ENCODE measurements around the gene CGB2. TPM values are rescaled to one million over a fixed set of nuclear protein-coding genes. Genes with fewer than 3 reads are reported as not detected.

Gene CGB2
- total RNA-seq, 4 donors from 2014 or later: not detected

GRCh38 chr19:48994035-48994386, 37.7 kb upstream of the CGB2 start:
- Histone ChIP-seq H3K27ac (peak overlapping the region; percentile 63 to 95 (median 94)), H3K4me3 (peak overlapping the region; percentile 31 to 66), H3K27me3 (no peaks in the 10 kb centered on the region), H3K4me1 (peaks cover 0 to 46% (median 29%) of the 10 kb centered on the region in 3 donors), H3K36me3 (peaks cover 0 to 19% of the 10 kb centered on the region in 2 donors), H3K9me3 (no peaks in the 10 kb centered on the region)
- ATAC-seq: no peak
- WGBS, 2 donors (ENCODE audit: low coverage in 1 of 2): 0% methylated on average over 10 to 11 of the region's 13 CpGs
- TF ChIP-seq POLR2A (IDR thresholded peaks at IDR 0.05) (no peak), POLR2AphosphoS5 (IDR thresholded peaks at IDR 0.05) (no peak), EP300 (IDR thresholded peaks at IDR 0.05) (no peak)
- TF ChIP-seq, protein P1, sequence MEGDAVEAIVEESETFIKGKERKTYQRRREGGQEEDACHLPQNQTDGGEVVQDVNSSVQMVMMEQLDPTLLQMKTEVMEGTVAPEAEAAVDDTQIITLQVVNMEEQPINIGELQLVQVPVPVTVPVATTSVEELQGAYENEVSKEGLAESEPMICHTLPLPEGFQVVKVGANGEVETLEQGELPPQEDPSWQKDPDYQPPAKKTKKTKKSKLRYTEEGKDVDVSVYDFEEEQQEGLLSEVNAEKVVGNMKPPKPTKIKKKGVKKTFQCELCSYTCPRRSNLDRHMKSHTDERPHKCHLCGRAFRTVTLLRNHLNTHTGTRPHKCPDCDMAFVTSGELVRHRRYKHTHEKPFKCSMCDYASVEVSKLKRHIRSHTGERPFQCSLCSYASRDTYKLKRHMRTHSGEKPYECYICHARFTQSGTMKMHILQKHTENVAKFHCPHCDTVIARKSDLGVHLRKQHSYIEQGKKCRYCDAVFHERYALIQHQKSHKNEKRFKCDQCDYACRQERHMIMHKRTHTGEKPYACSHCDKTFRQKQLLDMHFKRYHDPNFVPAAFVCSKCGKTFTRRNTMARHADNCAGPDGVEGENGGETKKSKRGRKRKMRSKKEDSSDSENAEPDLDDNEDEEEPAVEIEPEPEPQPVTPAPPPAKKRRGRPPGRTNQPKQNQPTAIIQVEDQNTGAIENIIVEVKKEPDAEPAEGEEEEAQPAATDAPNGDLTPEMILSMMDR (IDR thresholded peaks at IDR 0.05): no peak

- H3K9me3 ChIP-seq: no peaks in the 10 kb centered on the region
- no peak overlapping the region for H3K27ac ChIP-seq
- TF ChIP-seq EP300 (IDR thresholded peaks at IDR 0.05) (no peak), POLR2AphosphoS5 (IDR thresholded peaks at IDR 0.05) (no peak), POLR2A (IDR thresholded peaks at IDR 0.05) (no peak)
- TF ChIP-seq, protein P1 (IDR thresholded peaks at IDR 0.05): no peak
- no CpG with 5 or more reads among the region's 5 CpGs for WGBS, 2 donors (ENCODE audit: low coverage in 1 of 2)
- H3K36me3 ChIP-seq: peaks cover 0 to 25% of the 10 kb centered on the region in 2 donors
- no peak overlapping the region for H3K4me3 ChIP-seq
- ATAC-seq: no peak
- peaks cover 0 to 19% (median 9%) of the 10 kb centered on the region in 3 donors for H3K4me1 ChIP-seq
- no peaks in the 10 kb centered on the region for H3K27me3 ChIP-seq
These were observed 33.7 kb upstream of the CGB2 start for GRCh38 chr19:48997972-48998371.

GRCh38 chr19:48999481-49000325, 32.0 kb upstream of the CGB2 start:
- TF ChIP-seq, protein P1 (IDR thresholded peaks at IDR 0.05): peak in 3 of 4 experiments; percentile 38 to 61 (median 43)
- TF ChIP-seq EP300 (IDR thresholded peaks at IDR 0.05): no peak
- Histone ChIP-seq H3K4me3 (no peak overlapping the region), H3K27ac (no peak overlapping the region), H3K36me3 (peaks cover 0 to 42% of the 10 kb centered on the region in 2 donors), H3K9me3 (no peaks in the 10 kb centered on the region), H3K27me3 (no peaks in the 10 kb centered on the region), H3K4me1 (peaks cover 0 to 10% (median 2%) of the 10 kb centered on the region in 3 donors)
- 40 to 53% methylated on average over 3 to 9 of the region's 16 CpGs for WGBS, 2 donors (ENCODE audit: low coverage in 1 of 2)
- no peak for ATAC-seq

- 94% methylated on average over 8 of the region's 15 CpGs; no CpG with 5 or more reads in 1 of the 2 donors for WGBS, 2 donors (ENCODE audit: low coverage in 1 of 2)
- H3K9me3 ChIP-seq: no peaks in the 10 kb centered on the region
- TF ChIP-seq EP300 (IDR thresholded peaks at IDR 0.05): no peak
- TF ChIP-seq, protein P1 (IDR thresholded peaks at IDR 0.05): no peak
- TF ChIP-seq POLR2A (IDR thresholded peaks at IDR 0.05): no peak
- no peak for TF ChIP-seq POLR2AphosphoS5 (IDR thresholded peaks at IDR 0.05)
- H3K36me3 ChIP-seq: peaks cover 0 to 83% of the 10 kb centered on the region in 2 donors
- ATAC-seq: no peak
- no peaks in the 10 kb centered on the region for H3K4me1 ChIP-seq
- no peak overlapping the region for H3K4me3 ChIP-seq
- H3K27ac ChIP-seq: no peak overlapping the region
- no peaks in the 10 kb centered on the region for H3K27me3 ChIP-seq
These were observed 27.6 kb upstream of the CGB2 start for GRCh38 chr19:49004133-49004532.
